GM18907 (cell line): ENCODE data around the gene EVI5.

ENCODE experiments used
- ATAC-seq: cut with Tn5 transposase; IDR thresholded peaks from one replicate; pipeline ENCODE4 v1.9.1; 2021; ENCODE audit warnings: mild to moderate bottlenecking, moderate library complexity; ENCODE audit not compliant: unreplicated experiment

EVI5 gene

GRCh38 chr1:92784639-92785500, at the start of gene EVI5:
Gene EVI5 (minus strand): TSS chr1:92785108. CDS start chr1:92736546, 48,562 bp downstream.
- ATAC-seq, result peak; percentile 94

DNA sequence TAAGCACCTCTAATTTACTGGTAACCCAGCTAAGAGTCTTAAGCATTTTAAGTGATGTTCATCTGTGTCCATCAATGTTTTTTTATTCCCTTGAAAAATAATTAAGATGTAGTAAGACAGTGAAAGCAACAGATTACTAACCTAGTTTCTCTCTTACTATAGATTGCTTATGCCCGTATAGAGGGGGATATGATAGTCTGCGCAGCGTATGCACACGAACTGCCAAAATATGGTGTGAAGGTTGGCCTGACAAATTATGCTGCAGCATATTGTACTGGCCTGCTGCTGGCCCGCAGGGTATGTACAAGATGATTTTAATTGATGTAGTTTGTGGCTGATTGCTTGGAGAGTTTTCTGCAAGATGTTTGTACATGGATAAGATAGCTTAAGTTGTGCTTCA, 49.7 kb upstream of the EVI5 start:
- ATAC-seq, result no peak

- no peak for ATAC-seq
Measured at GRCh38 chr1:92833840-92834239, 48.9 kb upstream of the EVI5 start.

DNA sequence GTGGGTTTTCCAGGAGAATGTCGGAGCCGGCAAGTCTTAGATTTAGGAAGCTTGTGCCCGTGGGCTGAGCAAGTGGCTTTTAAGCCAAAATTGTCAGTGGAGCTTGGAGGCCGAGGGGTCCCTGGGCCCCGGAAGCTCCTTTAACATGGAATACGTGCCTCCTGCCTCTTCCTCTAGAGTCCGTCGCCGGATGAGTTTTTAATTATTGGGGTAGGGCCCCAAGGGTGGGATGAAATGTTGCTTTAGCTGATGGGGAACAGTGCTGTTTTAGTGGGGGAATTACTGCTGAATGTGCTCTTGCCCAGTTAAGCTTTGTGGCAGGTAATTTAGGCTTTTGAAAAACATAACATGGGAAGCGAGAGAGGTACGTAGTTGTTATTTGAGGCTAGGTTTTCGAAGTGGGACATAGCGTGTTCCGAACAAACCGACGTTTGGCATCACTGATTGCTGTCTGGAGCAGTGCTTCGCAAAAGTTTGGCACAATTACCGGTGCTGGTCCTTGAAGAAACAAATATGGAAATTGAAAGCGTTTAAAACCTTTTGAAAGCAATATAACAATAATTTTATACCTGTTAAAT, 47.7 kb upstream of the EVI5 start:
- ATAC-seq, result peak; percentile 11

- ATAC-seq, result peak; percentile 95
Measured at GRCh38 chr1:92831762-92832536, 47.0 kb upstream of the EVI5 start, which contains the start of gene RPL5. Gene RPL5 (plus strand): TSS chr1:92832040. CDS start chr1:92832115, 75 bp downstream.

DNA sequence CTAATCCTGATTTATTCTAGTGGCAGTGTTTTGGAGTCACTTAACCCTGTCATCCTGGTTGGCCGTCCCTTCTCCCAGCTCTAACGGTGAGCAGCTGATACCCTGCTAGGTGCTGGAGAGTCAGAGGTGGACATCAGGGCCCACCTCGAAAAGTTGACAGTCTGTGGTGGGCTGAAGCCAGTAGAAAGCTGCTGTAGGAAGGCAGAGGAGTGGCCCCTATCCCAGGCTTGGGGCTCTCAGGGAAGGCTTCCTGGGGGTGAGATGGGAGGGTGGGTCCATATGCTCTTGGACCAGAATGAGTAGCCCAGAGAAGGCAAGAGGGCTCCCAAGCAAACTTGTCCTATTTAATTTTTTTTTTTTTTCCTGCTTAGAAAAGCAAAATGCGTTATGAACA, 46.5 kb upstream of the EVI5 start:
- ATAC-seq, result no peak

GRCh38 chr1:92826792-92827191, 41.9 kb upstream of the EVI5 start:
- no peak for ATAC-seq

DNA sequence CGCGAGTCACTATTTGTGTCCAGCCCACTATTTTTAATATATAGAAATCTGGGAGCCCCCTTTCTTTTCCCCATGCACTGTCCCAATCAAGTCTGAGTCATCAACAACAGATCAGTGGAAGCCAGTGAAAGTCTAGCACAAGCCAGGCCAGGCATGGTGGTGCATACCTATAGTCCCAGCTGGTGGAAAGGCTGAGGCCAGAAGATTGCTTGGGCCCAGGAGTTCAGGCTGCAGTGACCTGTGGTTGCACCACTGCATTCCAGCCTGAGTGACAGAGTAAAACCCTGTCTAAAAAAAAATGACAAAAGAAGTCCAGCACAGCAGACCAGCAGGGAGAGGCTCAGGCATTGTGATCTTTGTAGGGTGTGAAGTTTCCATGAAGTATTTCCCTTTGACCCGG, 38.0 kb upstream of the EVI5 start:
- no peak for ATAC-seq

DNA sequence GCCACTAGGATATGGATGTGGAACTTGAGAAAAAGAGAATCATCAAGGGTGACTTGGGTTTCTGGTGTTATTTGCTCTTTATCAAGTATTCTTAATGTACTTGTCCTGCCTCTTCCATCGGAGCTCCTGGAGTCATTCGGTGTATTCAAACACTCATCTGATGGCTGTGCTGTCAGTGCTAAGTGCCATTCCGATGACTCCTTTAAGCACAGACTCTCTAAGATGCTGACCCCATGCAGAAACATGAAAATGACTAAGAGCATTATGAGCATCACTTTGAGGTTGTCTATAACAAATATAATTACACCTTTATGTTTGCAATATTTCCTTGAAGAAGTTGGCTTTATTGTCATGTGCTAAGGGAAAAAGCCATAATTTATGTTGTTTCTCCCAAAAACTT, 35.6 kb upstream of the EVI5 start:
- no peak for ATAC-seq

DNA sequence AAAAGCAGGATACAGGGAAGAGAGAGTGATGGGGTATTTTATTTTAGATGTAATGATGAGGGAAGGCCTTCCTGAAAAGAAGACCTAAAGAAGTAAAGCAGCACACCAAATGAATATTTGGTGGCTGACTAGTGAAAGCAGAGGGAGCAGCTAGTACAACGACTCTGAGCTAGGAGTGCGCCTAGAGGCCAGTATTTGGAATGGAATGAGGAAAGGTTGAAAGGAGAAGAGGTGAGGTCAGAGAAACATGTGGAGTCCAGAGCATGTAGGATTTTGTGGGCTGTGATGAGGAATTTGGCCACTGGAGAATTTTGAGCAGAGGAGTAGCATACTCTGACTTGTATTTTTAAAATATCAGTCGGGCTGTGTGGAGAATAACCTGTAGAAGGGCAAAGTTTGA, 35.1 kb upstream of the EVI5 start:
- no peak for ATAC-seq

DNA sequence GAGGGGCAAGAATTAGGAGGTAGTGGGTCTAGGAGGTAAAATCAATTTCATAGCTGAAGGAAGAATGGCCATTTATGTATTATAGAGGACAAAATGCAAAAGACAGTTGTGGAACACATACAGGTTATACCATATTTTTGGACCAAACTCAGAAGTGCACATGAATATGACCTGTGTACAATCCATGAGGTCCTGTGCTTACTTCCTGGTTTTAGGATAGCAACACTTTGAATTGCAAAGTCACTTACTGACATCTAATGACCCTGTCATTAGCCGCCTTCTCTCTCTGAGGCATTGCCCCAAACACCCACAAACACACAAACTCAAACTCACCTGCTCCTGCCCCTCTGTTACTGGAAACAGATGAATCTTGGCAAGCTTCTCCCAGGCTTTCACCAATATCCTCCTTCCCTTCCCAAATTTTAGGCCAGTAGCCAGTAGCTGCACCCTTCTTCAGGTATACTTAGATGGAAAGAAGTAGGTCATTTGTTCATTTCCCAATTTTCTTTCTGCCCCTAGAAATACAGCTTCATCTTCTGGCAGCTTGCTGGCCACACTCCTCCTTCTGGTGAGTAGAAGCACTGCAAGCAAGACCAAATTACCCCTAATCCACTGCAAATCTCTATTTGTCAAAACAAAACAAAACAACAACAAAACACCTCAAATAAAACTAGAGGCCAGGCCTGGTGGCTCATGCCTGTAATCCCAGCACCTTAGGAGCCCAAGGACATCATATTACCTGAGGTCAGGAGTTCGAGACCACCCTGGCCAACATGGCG, 33.3 kb upstream of the EVI5 start:
- ATAC-seq, result peak; percentile 67

DNA sequence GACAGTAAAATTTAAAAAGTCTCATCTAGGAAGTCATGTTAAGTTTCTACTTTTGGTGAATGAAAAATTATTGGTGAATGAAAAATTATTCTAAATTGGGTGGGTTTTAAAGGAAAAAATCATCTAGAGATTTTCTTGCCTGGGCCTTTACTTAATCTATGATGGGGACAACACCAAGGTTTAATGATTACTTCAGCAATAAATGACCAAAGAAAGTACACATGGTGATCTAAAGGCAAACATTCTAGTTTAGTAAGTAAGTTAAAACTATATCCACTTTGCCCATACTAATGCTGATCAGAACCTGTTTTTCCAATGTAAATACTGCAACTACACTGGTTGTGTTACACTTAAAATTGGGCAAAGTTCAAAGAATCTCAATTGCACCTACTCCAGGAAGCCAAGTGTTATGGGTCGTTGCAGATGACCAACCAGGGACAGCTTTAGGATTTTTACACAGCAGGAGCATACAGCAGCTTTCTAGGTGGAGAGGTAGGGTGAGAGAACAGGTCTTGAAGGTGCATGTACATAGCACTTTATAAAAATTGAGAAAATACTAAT, 32.3 kb upstream of the EVI5 start:
- no peak for ATAC-seq

GRCh38 chr1:92816732-92817131, 31.8 kb upstream of the EVI5 start:
- ATAC-seq, result no peak

DNA sequence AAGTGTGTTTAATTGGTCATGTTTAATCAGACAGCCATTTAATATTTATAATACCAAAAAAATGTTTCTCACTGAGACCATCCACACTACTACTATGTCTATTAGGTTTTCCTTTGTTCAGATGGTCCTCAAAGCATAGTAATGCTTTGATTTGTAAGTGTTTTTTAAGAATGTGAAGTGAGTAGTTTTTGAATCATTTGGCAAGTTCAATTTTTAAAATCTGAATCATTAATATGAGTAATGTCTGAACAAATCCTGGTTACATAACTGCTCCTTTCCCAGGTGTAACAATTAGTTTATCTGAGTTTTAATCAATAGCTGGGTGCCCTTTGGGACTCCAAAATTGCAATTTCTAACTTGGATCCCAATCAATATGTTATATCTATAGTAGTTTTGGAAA, 23.5 kb upstream of the EVI5 start:
- ATAC-seq, result no peak

GRCh38 chr1:92805216-92805615, 20.3 kb upstream of the EVI5 start:
- no peak for ATAC-seq

- ATAC-seq, result no peak
Measured at GRCh38 chr1:92804721-92805201, 19.9 kb upstream of the EVI5 start.

GRCh38 chr1:92803140-92803887, 18.4 kb upstream of the EVI5 start:
- no peak for ATAC-seq

GRCh38 chr1:92797961-92798360, 13.1 kb upstream of the EVI5 start:
- no peak for ATAC-seq

DNA sequence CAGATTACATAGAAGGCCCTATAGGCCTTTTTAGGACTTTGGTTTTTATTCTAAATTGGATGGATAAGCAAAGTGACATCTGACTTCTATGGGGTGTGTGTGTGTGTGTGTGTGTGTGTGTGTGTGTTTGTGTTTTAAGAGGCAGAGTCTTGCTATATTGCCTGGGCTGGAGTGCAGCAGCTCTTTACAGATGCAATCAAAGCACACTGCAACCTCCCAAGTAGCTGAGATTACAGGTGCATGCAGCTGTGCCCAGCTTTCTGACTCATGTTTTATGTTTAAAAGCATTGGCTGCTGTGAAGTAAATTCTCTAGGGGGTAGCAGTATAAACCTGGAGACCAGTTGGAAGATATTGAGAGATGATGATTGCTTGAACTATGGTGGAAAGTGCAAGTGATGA, 12.4 kb upstream of the EVI5 start:
- ATAC-seq, result no peak

DNA sequence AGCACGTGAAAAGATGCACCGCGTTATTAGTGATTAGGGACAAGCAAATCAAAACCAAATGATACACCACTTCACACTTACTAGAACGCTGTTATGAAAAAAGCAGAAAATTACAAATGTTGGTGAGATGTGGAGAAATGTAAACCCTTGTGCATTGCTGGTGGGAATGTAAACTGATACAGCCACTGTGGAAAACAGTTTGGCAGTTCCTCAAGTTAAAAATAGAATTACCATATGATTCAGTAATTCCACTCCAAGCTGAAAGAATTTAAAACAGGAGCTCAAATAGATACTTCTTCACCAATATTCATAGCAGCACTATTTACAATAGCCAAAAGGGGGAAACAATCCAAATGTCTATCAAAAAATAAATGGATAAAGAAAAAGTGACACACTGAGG, 10.3 kb upstream of the EVI5 start:
- ATAC-seq, result no peak
